ENCODE data around the gene TNFSF12. TPM values are rescaled to one million over a fixed set of nuclear protein-coding genes. Genes with fewer than 3 reads are reported as not detected.

The TNFSF12 gene
- total RNA-seq, 1 donor: 11.7 TPM

GRCh38 chr17:7573324-7574080, 24.6 kb downstream of the TNFSF12 start:
- peak overlapping the region; percentile 95 for H3K4me3 ChIP-seq (ENCODE audit: low read depth, low read length)
- TF ChIP-seq, protein P1, sequence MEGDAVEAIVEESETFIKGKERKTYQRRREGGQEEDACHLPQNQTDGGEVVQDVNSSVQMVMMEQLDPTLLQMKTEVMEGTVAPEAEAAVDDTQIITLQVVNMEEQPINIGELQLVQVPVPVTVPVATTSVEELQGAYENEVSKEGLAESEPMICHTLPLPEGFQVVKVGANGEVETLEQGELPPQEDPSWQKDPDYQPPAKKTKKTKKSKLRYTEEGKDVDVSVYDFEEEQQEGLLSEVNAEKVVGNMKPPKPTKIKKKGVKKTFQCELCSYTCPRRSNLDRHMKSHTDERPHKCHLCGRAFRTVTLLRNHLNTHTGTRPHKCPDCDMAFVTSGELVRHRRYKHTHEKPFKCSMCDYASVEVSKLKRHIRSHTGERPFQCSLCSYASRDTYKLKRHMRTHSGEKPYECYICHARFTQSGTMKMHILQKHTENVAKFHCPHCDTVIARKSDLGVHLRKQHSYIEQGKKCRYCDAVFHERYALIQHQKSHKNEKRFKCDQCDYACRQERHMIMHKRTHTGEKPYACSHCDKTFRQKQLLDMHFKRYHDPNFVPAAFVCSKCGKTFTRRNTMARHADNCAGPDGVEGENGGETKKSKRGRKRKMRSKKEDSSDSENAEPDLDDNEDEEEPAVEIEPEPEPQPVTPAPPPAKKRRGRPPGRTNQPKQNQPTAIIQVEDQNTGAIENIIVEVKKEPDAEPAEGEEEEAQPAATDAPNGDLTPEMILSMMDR (IDR thresholded peaks at IDR 0.05; ENCODE audit: insufficient read depth, low read depth, low read length): no peak
- DNase-seq (ENCODE audit: low read depth): peak; percentile 96

DNA sequence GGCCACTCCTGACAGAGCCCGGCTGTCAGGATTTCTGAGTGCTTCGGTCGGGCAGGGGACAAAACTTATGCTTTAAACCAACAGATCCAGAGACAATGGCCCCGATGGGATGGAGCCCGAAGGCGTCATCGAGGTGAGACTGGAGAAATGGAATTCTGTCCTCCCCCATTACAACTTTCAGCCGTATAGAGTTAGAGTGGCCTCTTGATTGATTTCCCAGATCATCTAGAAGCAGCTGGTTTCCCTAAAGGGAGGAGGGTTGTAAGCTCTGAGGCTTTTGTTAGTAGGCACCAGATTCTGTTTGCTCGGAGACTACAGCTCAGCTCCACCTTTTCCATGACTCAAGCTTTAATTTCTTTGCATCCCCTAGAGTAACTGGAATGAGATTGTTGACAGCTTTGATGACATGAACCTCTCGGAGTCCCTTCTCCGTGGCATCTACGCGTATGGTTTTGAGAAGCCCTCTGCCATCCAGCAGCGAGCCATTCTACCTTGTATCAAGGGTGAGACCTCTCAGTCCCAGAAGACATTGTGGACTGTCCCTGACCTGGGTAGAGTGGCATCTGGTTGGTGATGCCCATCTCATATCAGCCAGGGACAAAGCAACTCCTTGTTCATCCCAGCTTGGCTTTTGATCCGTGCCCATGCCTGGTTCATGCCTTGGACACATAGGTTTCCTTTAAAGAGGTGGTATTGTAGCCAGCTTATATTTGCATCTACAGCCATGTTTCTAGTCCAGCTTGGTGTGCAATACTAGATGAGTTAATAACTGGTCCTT, 25.5 kb downstream of the TNFSF12 start:
- DNase-seq (ENCODE audit: low read depth): no peak
- TF ChIP-seq, protein P1 (IDR thresholded peaks at IDR 0.05; ENCODE audit: insufficient read depth, low read depth, low read length): no peak
- peak overlapping the region; percentile 95 for H3K4me3 ChIP-seq (ENCODE audit: low read depth, low read length)

DNA sequence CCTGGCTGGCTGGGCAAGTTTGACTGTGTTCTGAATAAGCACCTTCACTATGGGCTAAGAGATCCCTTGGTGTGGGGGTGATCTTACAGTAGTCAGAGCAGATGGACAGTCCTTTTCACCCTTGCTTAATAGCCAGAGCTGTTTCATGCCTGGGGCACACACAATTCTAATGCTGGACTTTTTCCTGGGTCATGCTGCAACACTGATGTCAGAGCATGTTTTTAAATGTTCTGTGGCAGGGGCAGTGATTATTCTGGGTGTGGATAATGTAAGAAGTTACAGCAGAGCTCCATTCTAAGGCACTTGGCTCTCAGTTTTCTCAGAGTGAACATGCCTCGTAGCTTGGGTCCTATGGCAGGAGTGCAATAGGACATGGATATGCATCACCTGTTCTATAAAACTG, 26.6 kb downstream of the TNFSF12 start:
- H3K4me3 ChIP-seq (ENCODE audit: low read depth, low read length): peak overlapping the region; percentile 95
- DNase-seq (ENCODE audit: low read depth): no peak
- TF ChIP-seq, protein P1 (IDR thresholded peaks at IDR 0.05; ENCODE audit: insufficient read depth, low read depth, low read length): no peak

DNA sequence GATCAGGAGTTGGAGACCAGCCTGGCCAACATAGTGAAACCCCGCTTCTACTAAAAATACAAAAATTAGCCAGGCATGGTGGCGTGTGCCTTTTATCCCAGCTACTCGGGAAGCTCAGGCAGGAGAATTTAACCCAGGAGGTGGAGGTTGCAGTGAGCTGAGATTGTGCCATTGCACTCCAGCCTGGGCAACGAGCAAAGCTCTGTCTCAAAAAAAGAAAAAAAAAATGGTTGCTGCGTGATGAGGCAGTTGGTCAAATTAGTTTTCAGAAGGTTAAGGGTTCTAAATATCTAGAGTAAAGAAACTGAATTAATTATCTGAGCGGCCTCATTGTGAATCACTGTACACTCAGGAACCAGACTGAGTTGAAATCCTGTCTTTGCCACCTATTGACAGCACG, 27.1 kb downstream of the TNFSF12 start:
- no peak for DNase-seq (ENCODE audit: low read depth)
- H3K4me3 ChIP-seq (ENCODE audit: low read depth, low read length): no peak overlapping the region
- TF ChIP-seq, protein P1 (IDR thresholded peaks at IDR 0.05; ENCODE audit: insufficient read depth, low read depth, low read length): no peak

- no peak for DNase-seq (ENCODE audit: low read depth)
- H3K4me3 ChIP-seq (ENCODE audit: low read depth, low read length): no peak overlapping the region
- TF ChIP-seq, protein P1 (IDR thresholded peaks at IDR 0.05; ENCODE audit: insufficient read depth, low read depth, low read length): no peak
Observed at GRCh38 chr17:7576432-7576937, 27.6 kb downstream of the TNFSF12 start.

GRCh38 chr17:7577327-7578199, 28.7 kb downstream of the TNFSF12 start:
- no peak overlapping the region for H3K4me3 ChIP-seq (ENCODE audit: low read depth, low read length)
- no peak for DNase-seq (ENCODE audit: low read depth)
- TF ChIP-seq, protein P1 (IDR thresholded peaks at IDR 0.05; ENCODE audit: insufficient read depth, low read depth, low read length): no peak

Data from fibroblast of villous mesenchyme (primary cell).